Pancreas (tissue), 10 donors: ENCODE data around the gene GARIN1A. TPM values are rescaled to one million over a fixed set of nuclear protein-coding genes. Genes with fewer than 3 reads are reported as not detected.
"Not testable (repeated sequence)": the region's sequence is repeated elsewhere in the genome, so short reads cannot be mapped to it uniquely, and the experiment has no call there.

Source experiments
- ATAC-seq, 4 donors: fragments of 200-7000 bp; cut with Tn5 transposase; one replicate each; pipeline versions ENCODE4 v1.8.0 to v1.9.1; 2020; ENCODE audit warnings: mild to moderate bottlenecking in 4 of 4, moderate library complexity in 4 of 4
- DNase-seq, 6 donors: peaks; one replicate each; pipeline ENCODE4 v3.0.0-alpha.2; 2020
- FAIRE-seq: peaks from 2 replicates; lab custom pipeline; 2012; peaks lifted over from hg19 to GRCh38; lab: Jason Lieb, UNC
- H3K27ac ChIP-seq, 4 donors: fragments of 200-600 bp; sonication (generic); 1 replicate in 3 of 4; 2 replicates in 1 of 4; pipeline versions ENCODE4 v1.5.0 to v1.8.0; 2020
- H3K27me3 ChIP-seq, 4 donors: fragments of 200-600 bp; one replicate each; pipeline ENCODE4 v1.8.0; 2021
- H3K36me3 ChIP-seq, 3 donors: fragments of 200-600 bp; sonication (generic) in 1 of 3; one replicate each; pipeline versions ENCODE4 v1.5.0 to v1.8.0; 2020 to 2021
- H3K4me1 ChIP-seq, 3 donors: fragments of 200-600 bp; one replicate each; pipeline ENCODE4 v1.8.0; 2021
- H3K4me3 ChIP-seq, 4 donors: fragments of 200-600 bp; sonication (generic) in 2 of 4; one replicate each; pipeline versions ENCODE4 v1.5.0 to v1.8.0; 2020 to 2021
- H3K9me3 ChIP-seq, 4 donors: fragments of 200-600 bp; one replicate each; pipeline ENCODE4 v1.8.0; 2021
- WGBS, 2 donors: extraction: QIAGEN DNeasy Blood & Tissue Kit; methylation state at CpG; one replicate each; pipeline ENCODE4 v1.1.7; 2013; 5-methylcytosine and 5-hydroxymethylcytosine counted together
- intact Hi-C, 3 donors: fragments of 100-400 bp; cut with DNase I; formaldehyde crosslinking; loops; one replicate each; pipeline versions ENCODE4 v1.11.1 to v1.14.2; 2022
- polyA plus RNA-seq, 2 donors: library from polyadenylated mRNA; stranded (reverse); fragments of 200-250 nt; gene quantifications; one replicate each; pipeline ENCODE4 v1.2.3, GENCODE V29; 2013
- total RNA-seq, 6 donors: library from RNA; stranded (reverse); fragmentation: NEBNext Ultra II Directional in 4 of 6; extraction: Animal tissue kit (Norgen Biotek cat#: 25700) in 4 of 6; gene quantifications; one replicate each; pipeline versions ENCODE4 v1.2.1 to v1.2.4, GENCODE V29; 2021 to 2023
- TF ChIP-seq, protein P1 (sequence below), 4 donors: fragments of 200-600 bp; sonication (generic) in 3 of 4; IDR thresholded peaks; one replicate each; pipeline versions ENCODE4 v1.5.0 to v1.8.0; 2021; ENCODE audit warnings: antibody characterized with exemption in 4 of 4
- donor health status: healthy with polysubstance abuse.
- donor health status: DM: no; HTN: no; CAD: no; lungs with moderate emphysema.
- donor health status: DM: no; HTN: no; CAD: no.
- donor health status: control.
- donor health status: control.
- donor health status: Bipolar disorder and iron deficiency.
- donor health status: DM: yes; HTN: yes; CAD: no.
- donor health status: DM: no; HTN: no; CAD: no.
- donor health status: DM: no; HTN: no; CAD: no.
- donor health status: DM: yes; HTN: yes; CAD: no.

GARIN1A gene
- total and polyA plus RNA-seq, 8 donors: 1.1 to 5.7 (median 1.4) TPM

DNA sequence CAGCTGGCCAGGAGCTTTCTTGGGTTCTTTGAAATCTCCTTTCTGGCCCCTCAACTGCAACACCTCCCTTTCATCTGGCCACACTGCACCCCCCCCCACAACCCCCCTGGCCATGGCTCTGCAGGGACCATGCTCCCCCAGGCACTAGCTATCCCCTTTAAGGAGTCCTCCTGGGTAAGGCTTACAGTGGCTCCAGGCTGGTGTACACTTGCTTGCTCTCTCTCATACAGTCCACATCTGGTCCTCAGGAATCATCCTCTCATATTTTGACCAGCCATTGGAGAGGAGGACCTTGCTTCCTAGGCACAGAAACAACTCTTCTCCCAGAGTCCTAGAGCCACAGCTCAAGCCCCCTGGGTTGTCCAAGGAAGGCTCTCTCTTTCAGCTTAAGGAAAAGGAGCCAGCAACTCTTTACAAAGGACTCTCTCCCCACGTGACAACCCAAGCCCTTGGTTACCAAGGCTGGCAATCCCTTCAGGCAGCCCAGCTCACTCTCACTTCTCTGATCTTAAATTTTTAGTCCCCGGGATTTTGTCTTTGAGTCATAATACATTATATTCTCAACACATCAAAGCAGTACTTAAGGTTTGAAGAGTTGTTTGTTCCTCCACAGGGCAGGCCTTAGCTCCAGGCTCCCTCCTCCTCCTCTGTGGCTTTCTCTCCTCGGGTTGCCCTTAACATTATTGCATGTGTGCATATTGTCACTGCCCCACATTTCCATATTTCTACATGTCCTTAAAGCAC, 9.9 kb downstream of the GARIN1A start:
- 82% methylated on average over 3 of the region's 3 CpGs for WGBS, 2 donors
- Histone ChIP-seq H3K27ac (no peak overlapping the region), H3K36me3 (no peaks in the 10 kb centered on the region), H3K9me3 (no peaks in the 10 kb centered on the region), H3K4me3 (no peak overlapping the region), H3K4me1 (no peaks in the 10 kb centered on the region), H3K27me3 (no peaks in the 10 kb centered on the region)
- TF ChIP-seq, protein P1, sequence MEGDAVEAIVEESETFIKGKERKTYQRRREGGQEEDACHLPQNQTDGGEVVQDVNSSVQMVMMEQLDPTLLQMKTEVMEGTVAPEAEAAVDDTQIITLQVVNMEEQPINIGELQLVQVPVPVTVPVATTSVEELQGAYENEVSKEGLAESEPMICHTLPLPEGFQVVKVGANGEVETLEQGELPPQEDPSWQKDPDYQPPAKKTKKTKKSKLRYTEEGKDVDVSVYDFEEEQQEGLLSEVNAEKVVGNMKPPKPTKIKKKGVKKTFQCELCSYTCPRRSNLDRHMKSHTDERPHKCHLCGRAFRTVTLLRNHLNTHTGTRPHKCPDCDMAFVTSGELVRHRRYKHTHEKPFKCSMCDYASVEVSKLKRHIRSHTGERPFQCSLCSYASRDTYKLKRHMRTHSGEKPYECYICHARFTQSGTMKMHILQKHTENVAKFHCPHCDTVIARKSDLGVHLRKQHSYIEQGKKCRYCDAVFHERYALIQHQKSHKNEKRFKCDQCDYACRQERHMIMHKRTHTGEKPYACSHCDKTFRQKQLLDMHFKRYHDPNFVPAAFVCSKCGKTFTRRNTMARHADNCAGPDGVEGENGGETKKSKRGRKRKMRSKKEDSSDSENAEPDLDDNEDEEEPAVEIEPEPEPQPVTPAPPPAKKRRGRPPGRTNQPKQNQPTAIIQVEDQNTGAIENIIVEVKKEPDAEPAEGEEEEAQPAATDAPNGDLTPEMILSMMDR (IDR thresholded peaks at IDR 0.05): no peak
- ATAC-seq (no peak), FAIRE-seq (no peak), DNase-seq (no peak)
- intact Hi-C loops: no loop called here

DNA sequence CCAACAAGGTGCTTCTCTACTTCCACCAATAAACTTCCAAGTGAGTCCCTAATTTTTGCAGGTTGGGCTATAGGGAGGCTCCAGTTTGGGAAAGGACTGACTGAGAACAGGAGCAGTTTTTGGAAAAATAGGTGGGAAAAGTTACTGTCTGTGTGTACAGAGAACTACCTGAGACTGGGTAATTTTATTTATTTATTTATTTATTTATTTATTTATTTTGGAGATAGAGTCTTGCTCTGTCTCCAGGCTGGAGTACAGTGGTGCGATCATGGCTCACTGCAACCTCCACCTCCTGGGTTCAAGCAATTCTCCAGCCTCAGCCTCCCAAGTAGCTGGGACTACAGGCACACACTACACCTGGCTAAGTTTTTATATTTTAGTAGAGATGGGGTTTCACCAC, 11.2 kb downstream of the GARIN1A start:
- H3K4me1 ChIP-seq, H3K4me3 ChIP-seq, ATAC-seq, H3K36me3 ChIP-seq, intact Hi-C loops, H3K9me3 ChIP-seq, DNase-seq, H3K27ac ChIP-seq, FAIRE-seq, H3K27me3 ChIP-seq: not testable (repeated sequence)
- 94 to 96% methylated on average over 1 of the region's 1 CpG for WGBS, 2 donors

DNA sequence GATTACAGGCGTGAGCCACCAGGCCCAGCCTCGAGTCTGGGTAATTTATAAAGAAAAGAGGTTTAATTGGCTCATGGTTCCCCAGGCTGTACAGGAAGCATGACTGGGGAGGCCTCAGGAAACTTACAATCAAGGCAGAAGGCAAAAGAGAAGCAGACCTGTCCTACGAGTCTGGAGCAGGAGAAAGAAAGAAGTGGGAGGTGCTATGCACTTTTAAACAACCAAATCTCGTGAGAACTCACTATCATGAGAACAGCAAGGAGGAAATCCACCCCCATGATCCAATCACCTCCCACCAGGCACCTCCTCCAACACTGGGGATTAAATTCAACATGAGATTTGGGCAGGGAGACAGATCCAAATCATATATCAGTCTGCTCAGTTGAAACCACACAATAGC, 11.6 kb downstream of the GARIN1A start:
- not testable (repeated sequence) for ATAC-seq

GRCh38 chr7:128687131-128687530, 15.0 kb downstream of the GARIN1A start:
- Histone ChIP-seq H3K27ac (no peak overlapping the region), H3K36me3 (no peaks in the 10 kb centered on the region), H3K27me3 (no peaks in the 10 kb centered on the region), H3K4me3 (no peak overlapping the region), H3K9me3 (no peaks in the 10 kb centered on the region), H3K4me1 (no peaks in the 10 kb centered on the region)
- WGBS, 2 donors: 90 to 96% methylated on average over 3 of the region's 3 CpGs
- DNase-seq: no peak
- ATAC-seq: no peak
- TF ChIP-seq, protein P1 (IDR thresholded peaks at IDR 0.05): no peak
- no peak for FAIRE-seq
- intact Hi-C loops: no loop called here

More for the DNA sequence above, 11.6 kb downstream of the GARIN1A start:
- DNase-seq, H3K27ac ChIP-seq, H3K36me3 ChIP-seq, H3K27me3 ChIP-seq, FAIRE-seq, intact Hi-C loops, H3K9me3 ChIP-seq, H3K4me1 ChIP-seq, H3K4me3 ChIP-seq: not testable (repeated sequence)
- WGBS, 2 donors: 71 to 73% methylated on average over 4 of the region's 4 CpGs

DNA sequence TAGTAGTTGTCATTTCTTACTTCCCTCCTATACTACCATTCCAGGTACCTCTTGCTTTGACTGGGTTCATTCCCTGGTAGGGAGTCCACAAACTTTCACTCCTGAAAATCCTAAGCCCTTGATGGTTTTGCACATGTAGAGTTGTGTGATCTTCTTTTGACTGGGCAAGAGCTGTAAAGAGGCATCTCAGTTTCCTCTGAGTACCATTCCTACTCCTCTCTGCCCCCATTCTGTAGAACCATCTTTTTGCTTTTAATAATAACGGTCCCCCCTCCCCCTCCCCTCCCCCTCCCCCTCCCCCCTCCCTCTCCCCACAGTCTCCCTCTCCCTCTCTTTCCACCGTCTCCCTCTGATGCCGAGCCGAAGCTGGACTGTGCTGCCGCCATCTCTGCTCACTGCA, 16.4 kb downstream of the GARIN1A start:
- 67% methylated on average over 1 to 2 of the region's 5 CpGs for WGBS, 2 donors

GRCh38 chr7:128689161-128689935, 17.3 kb downstream of the GARIN1A start:
- H3K36me3 ChIP-seq, ATAC-seq, DNase-seq, H3K4me3 ChIP-seq, FAIRE-seq, intact Hi-C loops, H3K27me3 ChIP-seq, H3K27ac ChIP-seq, H3K9me3 ChIP-seq, H3K4me1 ChIP-seq: not testable (repeated sequence)
- WGBS, 2 donors: 95 to 97% methylated on average over 36 to 51 of the region's 59 CpGs

More for the DNA sequence above, 16.4 kb downstream of the GARIN1A start:
- DNase-seq: no peak
- H3K4me1 ChIP-seq: no peaks in the 10 kb centered on the region
- H3K36me3 ChIP-seq: no peaks in the 10 kb centered on the region
- H3K27ac ChIP-seq: no peak overlapping the region
- intact Hi-C loops: no loop called here
- no peaks in the 10 kb centered on the region for H3K27me3 ChIP-seq
- no peak for ATAC-seq
- no peak overlapping the region for H3K4me3 ChIP-seq
- H3K9me3 ChIP-seq: no peaks in the 10 kb centered on the region
- FAIRE-seq: no peak
- TF ChIP-seq, protein P1 (IDR thresholded peaks at IDR 0.05): no peak
